HepG2 (cell line): ENCODE data around the gene PRKCSH. TPM values are rescaled to one million over a fixed set of nuclear protein-coding genes. Genes with fewer than 3 reads are reported as not detected.
A peak's percentile ranks its signal among the peaks of the same experiment; 100 is the strongest.

ENCODE experiments used
- BCL3 ChIP-seq: sonication (generic); formaldehyde crosslinking; IDR thresholded peaks from 2 replicates; pipeline ENCODE4 v1.5.1; 2020; ENCODE audit warnings: mild to moderate bottlenecking, missing genetic modification reagents, moderate library complexity
- CBX5 ChIP-seq: sonication (generic); formaldehyde crosslinking; IDR thresholded peaks from 2 replicates; pipeline ENCODE4 v1.4.0; 2020; ENCODE audit warnings: missing genetic modification reagents, borderline replicate concordance
- ETV5 ChIP-seq: IDR thresholded peaks from 2 replicates; pipeline ENCODE4 v1.6.1; 2018; ENCODE audit warnings: missing biosample characterization, missing genetic modification reagents, inconsistent platforms, borderline replicate concordance
- HMG20A ChIP-seq: IDR thresholded peaks from 2 replicates; pipeline ENCODE4 v1.6.1; 2016; ENCODE audit warnings: borderline replicate concordance
- HOMEZ ChIP-seq: IDR thresholded peaks from 2 replicates; pipeline ENCODE4 v1.6.1; 2016; ENCODE audit warnings: low read depth
- IRF9 ChIP-seq: sonication (generic); formaldehyde crosslinking; IDR thresholded peaks from 2 replicates; pipeline ENCODE4 v1.8.0; 2022; ENCODE audit warnings: missing genetic modification reagents, mild to moderate bottlenecking, borderline replicate concordance
- JDP2 ChIP-seq: sonication (generic); formaldehyde crosslinking; IDR thresholded peaks from 2 replicates; pipeline ENCODE4 v1.8.1; 2022; ENCODE audit warnings: missing genetic modification reagents, borderline replicate concordance
- KAT7 ChIP-seq: IDR thresholded peaks from 2 replicates; pipeline ENCODE4 v1.6.1; 2018; ENCODE audit warnings: borderline replicate concordance, missing compliant biosample characterization
- MLX ChIP-seq: IDR thresholded peaks from 2 replicates; pipeline ENCODE4 v1.6.1; 2016
- NBN ChIP-seq: fragments of 450-650 bp; conservative IDR thresholded peaks from 2 replicates; pipeline ENCODE4 v1.6.1; 2017
- NCOA1 ChIP-seq: sonication (generic); formaldehyde crosslinking; IDR thresholded peaks from 2 replicates; pipeline ENCODE4 v1.9.0; 2021; ENCODE audit warnings: missing genetic modification reagents
- RAD51 ChIP-seq: fragments of 450-650 bp; IDR thresholded peaks from 2 replicates; pipeline ENCODE4 v1.6.1; 2016; ENCODE audit warnings: borderline replicate concordance
- SMAD9 ChIP-seq: sonication (generic); formaldehyde crosslinking; IDR thresholded peaks from 2 replicates; pipeline ENCODE4 v1.5.1; 2020; ENCODE audit warnings: mild to moderate bottlenecking, missing genetic modification reagents
- TFDP1 ChIP-seq: IDR thresholded peaks from 2 replicates; pipeline ENCODE4 v1.6.1; 2016; ENCODE audit warnings: missing compliant biosample characterization, missing genetic modification reagents, borderline replicate concordance
- ZFP41 ChIP-seq: sonication (generic); formaldehyde crosslinking; IDR thresholded peaks from 2 replicates; pipeline ENCODE4 v1.4.0; 2020; ENCODE audit warnings: mild to moderate bottlenecking, missing genetic modification reagents, borderline replicate concordance
- ZNF12 ChIP-seq: sonication (generic); formaldehyde crosslinking; IDR thresholded peaks from 2 replicates; pipeline ENCODE4 v1.5.0; 2020; ENCODE audit warnings: missing genetic modification reagents
- ZNF274 ChIP-seq: sonication (generic); formaldehyde crosslinking; IDR thresholded peaks from 2 replicates; pipeline ENCODE4 v1.5.1; 2020; ENCODE audit warnings: mild to moderate bottlenecking, missing genetic modification reagents
- ZNF280D ChIP-seq: sonication (generic); formaldehyde crosslinking; IDR thresholded peaks from 2 replicates; pipeline ENCODE4 v1.5.1; 2020; ENCODE audit warnings: mild to moderate bottlenecking, missing genetic modification reagents
- ZNF317 ChIP-seq: sonication (generic); formaldehyde crosslinking; IDR thresholded peaks from 2 replicates; pipeline ENCODE4 v1.5.0; 2020; ENCODE audit warnings: mild to moderate bottlenecking, missing genetic modification reagents
- ZNF333 ChIP-seq: sonication (generic); formaldehyde crosslinking; IDR thresholded peaks from 2 replicates; pipeline ENCODE4 v1.4.0; 2020; ENCODE audit warnings: mild to moderate bottlenecking, missing genetic modification reagents, borderline replicate concordance
- ZNF7 ChIP-seq: IDR thresholded peaks from 2 replicates; pipeline ENCODE4 v1.6.1; 2016; ENCODE audit warnings: missing biosample characterization, missing genetic modification reagents
- ZNF709 ChIP-seq: sonication (generic); formaldehyde crosslinking; IDR thresholded peaks from 2 replicates; pipeline ENCODE4 v1.5.0; 2020; ENCODE audit warnings: mild to moderate bottlenecking, missing genetic modification reagents
- polyA plus RNA-seq, 8 experiments: library from polyadenylated mRNA; depleted of rRNA in 3 of 8; stranded (reverse) in 7 of 8; unstranded in 1 of 8; fragments of >200 nt; fragmentation: Illumina TruSeq in 4 of 8; extraction: Trizol in 4 of 8; gene quantifications; 2 replicates each; pipeline versions ENCODE4 v1.2.1 to v1.2.3, GENCODE V29; 2011 to 2016; ENCODE audit warnings: low read depth in 4 of 8, missing spikeins in 1 of 8, mixed read lengths in 1 of 8; ENCODE audit not compliant: insufficient read depth in 1 of 8
- total RNA-seq, 5 experiments: library from RNA; depleted of rRNA; stranded (reverse); fragments of >200 nt; fragmentation: Illumina TruSeq; extraction: Trizol; gene quantifications; 2 replicates each; pipeline ENCODE4 v1.2.3, GENCODE V29; 2016; ENCODE audit warnings: low read depth in 1 of 5

PRKCSH gene
- total and polyA plus RNA-seq, 2 of the 13 experiments (the other 11 are each of a cell fraction or from before 2014, with no cell fraction given): 85.1 to 125 TPM

GRCh38 chr19:11482384-11483050 lies 47.1 kb downstream of the PRKCSH start (continued):
- TF ChIP-seq ZNF7: no peak
- no peak for TF ChIP-seq HOMEZ (CRISPR knock-in tag)
- no peak for TF ChIP-seq CBX5 (CRISPR knock-in tag)
- peak; percentile 42; the same call in 1 of the 2 replicates for TF ChIP-seq ETV5 (CRISPR knock-in tag)
- no peak for TF ChIP-seq ZNF280D (CRISPR knock-in tag)
- peak; percentile 76; the same call in 1 of the 2 replicates for TF ChIP-seq MLX (CRISPR knock-in tag)
- TF ChIP-seq ZFP41: peak; percentile 78; the same call in 1 of the 2 replicates
- TF ChIP-seq ZNF317 (CRISPR knock-in tag): no peak
- peak; percentile 86; the same call in 1 of the 2 replicates for TF ChIP-seq ZNF274 (CRISPR knock-in tag)
- TF ChIP-seq ZNF333 (CRISPR knock-in tag): no peak
- no peak for TF ChIP-seq NCOA1 (CRISPR knock-in tag)
- peak; percentile 85; the same call in 1 of the 2 replicates for TF ChIP-seq IRF9 (CRISPR knock-in tag)
- no peak for TF ChIP-seq HMG20A
- peak; percentile 61 for TF ChIP-seq RAD51
- no peak for TF ChIP-seq JDP2 (CRISPR knock-in tag)
- no peak for TF ChIP-seq ZNF709 (CRISPR knock-in tag)
- no peak for TF ChIP-seq KAT7 (CRISPR knock-in tag)
- no peak for TF ChIP-seq BCL3 (CRISPR knock-in tag)
- TF ChIP-seq NBN: no peak
- no peak for TF ChIP-seq SMAD9 (CRISPR knock-in tag)
- no peak for TF ChIP-seq ZNF12 (CRISPR knock-in tag)
- TF ChIP-seq TFDP1 (CRISPR knock-in tag): peak; percentile 95
